ENCODE results near the gene KLHL42.
A peak's percentile ranks its signal among the peaks of the same experiment; 100 is the strongest.

Gene KLHL42

GRCh38 chr12:27822076-27822712 is 42.2 kb downstream of the KLHL42 start:
- Histone ChIP-seq H3K9ac (ENCODE audit: low read length) (peak overlapping the region; percentile 88), H2BK12ac (ENCODE audit: low read length in 2 of 2) (peak overlapping the region in 1 of 2 experiments; percentile 18), H3K23ac (ENCODE audit: low read length in 2 of 2) (no peak overlapping the region), H3K9me3 (ENCODE audit: control insufficient read depth, low read length) (no peaks in the 10 kb centered on the region), H3K4ac (ENCODE audit: low read depth in 1 of 2, low read length in 2 of 2) (no peak overlapping the region), H2BK120ac (ENCODE audit: low read depth, low read length) (no peak overlapping the region), H3K79me1 (replicated peaks; ENCODE audit: low read length, poor library complexity, severe bottlenecking) (no peaks in the 10 kb centered on the region), H2BK15ac (ENCODE audit: low read depth, poor library complexity, severe bottlenecking) (no peak overlapping the region), H4K8ac (ENCODE audit: low read length) (no peak overlapping the region), H3K4me1 (ENCODE audit: control insufficient read depth, insufficient read depth, low read depth, low read length) (peaks cover 4% of the 10 kb centered on the region), H3K4me3 (ENCODE audit: insufficient read depth in 1 of 2, low read depth in 1 of 2, low read length in 2 of 2) (no peak overlapping the region), H3K36me3 (ENCODE audit: control insufficient read depth in 1 of 2, insufficient read depth in 2 of 2, low read depth in 1 of 2, low read length in 2 of 2) (no peaks in the 10 kb centered on the region), H3K27me3 (ENCODE audit: control insufficient read depth in 1 of 2, insufficient read depth in 1 of 2, low read length in 2 of 2) (no peaks in the 10 kb centered on the region), H2AFZ (ENCODE audit: low read depth, low read length) (no peak overlapping the region), H2BK5ac (ENCODE audit: low read depth, low read length, poor library complexity, severe bottlenecking) (no peak overlapping the region), H3K4me2 (ENCODE audit: low read length, poor library complexity, severe bottlenecking) (no peak overlapping the region), H2AK5ac (ENCODE audit: low read length, severe bottlenecking) (no peak overlapping the region), H3K27ac (ENCODE audit: low read length, poor library complexity, severe bottlenecking) (no peak overlapping the region), H3K14ac (ENCODE audit: low read length in 2 of 2) (no peak overlapping the region), H3K18ac (ENCODE audit: low read depth in 1 of 2, low read length in 2 of 2) (no peak overlapping the region), H4K91ac (ENCODE audit: low read length) (no peak overlapping the region)
- DNase-seq = peak; percentile 70
- 58% methylated on average over 9 of the region's 9 CpGs for WGBS

- H3K14ac ChIP-seq (ENCODE audit: low read length in 2 of 2) = no peak overlapping the region
- no peaks in the 10 kb centered on the region for H3K79me1 ChIP-seq (replicated peaks; ENCODE audit: low read length, poor library complexity, severe bottlenecking)
- no peak overlapping the region for H2BK12ac ChIP-seq (ENCODE audit: low read length in 2 of 2)
- no peak overlapping the region for H3K4me2 ChIP-seq (ENCODE audit: low read length, poor library complexity, severe bottlenecking)
- H2AK5ac ChIP-seq (ENCODE audit: low read length, severe bottlenecking) = no peak overlapping the region
- H4K91ac ChIP-seq (ENCODE audit: low read length) = no peak overlapping the region
- H3K36me3 ChIP-seq (ENCODE audit: control insufficient read depth in 1 of 2, insufficient read depth in 2 of 2, low read depth in 1 of 2, low read length in 2 of 2) = no peaks in the 10 kb centered on the region
- no peaks in the 10 kb centered on the region for H3K27me3 ChIP-seq (ENCODE audit: control insufficient read depth in 1 of 2, insufficient read depth in 1 of 2, low read length in 2 of 2)
- H4K8ac ChIP-seq (ENCODE audit: low read length) = no peak overlapping the region
- no peak for DNase-seq
- H3K4ac ChIP-seq (ENCODE audit: low read depth in 1 of 2, low read length in 2 of 2) = no peak overlapping the region
- 92% methylated on average over 4 of the region's 5 CpGs for WGBS
- no peaks in the 10 kb centered on the region for H3K9me3 ChIP-seq (ENCODE audit: control insufficient read depth, low read length)
- H3K4me1 ChIP-seq (ENCODE audit: control insufficient read depth, insufficient read depth, low read depth, low read length) = peaks cover 4% of the 10 kb centered on the region
- H3K23ac ChIP-seq (ENCODE audit: low read length in 2 of 2) = peak overlapping the region in 1 of 2 experiments; percentile 65
- H2BK5ac ChIP-seq (ENCODE audit: low read depth, low read length, poor library complexity, severe bottlenecking) = no peak overlapping the region
- no peak overlapping the region for H3K9ac ChIP-seq (ENCODE audit: low read length)
- H3K18ac ChIP-seq (ENCODE audit: low read depth in 1 of 2, low read length in 2 of 2) = no peak overlapping the region
- H2AFZ ChIP-seq (ENCODE audit: low read depth, low read length) = no peak overlapping the region
- no peak overlapping the region for H2BK15ac ChIP-seq (ENCODE audit: low read depth, poor library complexity, severe bottlenecking)
- H2BK120ac ChIP-seq (ENCODE audit: low read depth, low read length) = no peak overlapping the region
- no peak overlapping the region for H3K4me3 ChIP-seq (ENCODE audit: insufficient read depth in 1 of 2, low read depth in 1 of 2, low read length in 2 of 2)
- H3K27ac ChIP-seq (ENCODE audit: low read length, poor library complexity, severe bottlenecking) = no peak overlapping the region
Measured at GRCh38 chr12:27823038-27823437, 43.0 kb downstream of the KLHL42 start.

DNA sequence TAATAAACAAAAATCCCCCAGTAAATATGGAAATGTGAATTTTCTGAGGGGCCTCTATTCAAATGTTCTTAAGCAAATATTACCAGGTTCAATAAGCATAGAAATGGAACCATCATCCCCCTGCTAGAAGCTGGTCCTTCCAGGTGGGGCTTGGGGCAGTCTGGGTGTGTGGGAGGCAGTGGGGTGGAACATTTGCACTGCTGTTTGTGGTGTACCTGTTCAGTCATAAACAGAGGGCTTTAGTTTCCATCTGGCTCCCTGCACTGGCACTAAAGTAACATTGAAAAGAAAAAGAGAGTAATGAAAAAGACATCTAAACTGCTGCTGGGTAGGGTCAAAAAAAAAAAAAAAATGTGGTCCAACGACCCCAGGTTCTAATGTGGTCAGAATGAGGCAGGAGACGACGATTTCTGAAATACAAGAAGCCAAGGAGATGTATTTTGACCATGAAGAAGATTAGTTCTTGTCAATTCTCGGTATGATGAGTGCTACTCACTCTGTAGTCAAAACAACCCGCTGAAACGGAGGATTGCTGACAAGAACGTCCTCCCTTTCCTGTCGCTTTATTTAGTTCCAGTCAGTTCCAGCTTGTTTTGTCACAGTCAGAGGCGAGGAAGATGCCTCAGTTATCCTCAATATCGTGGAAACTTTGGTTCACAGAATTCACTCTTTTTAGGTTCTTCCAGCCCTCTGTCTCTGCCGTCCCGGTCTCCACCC is 44.3 kb downstream of the KLHL42 start:
- H2BK15ac ChIP-seq (ENCODE audit: low read depth, poor library complexity, severe bottlenecking) = no peak overlapping the region
- no peak overlapping the region for H3K9ac ChIP-seq (ENCODE audit: low read length)
- no peak overlapping the region for H4K8ac ChIP-seq (ENCODE audit: low read length)
- 85% methylated on average over 12 of the region's 12 CpGs for WGBS
- H2BK5ac ChIP-seq (ENCODE audit: low read depth, low read length, poor library complexity, severe bottlenecking) = no peak overlapping the region
- H3K4me2 ChIP-seq (ENCODE audit: low read length, poor library complexity, severe bottlenecking) = no peak overlapping the region
- DNase-seq = no peak
- H3K4ac ChIP-seq (ENCODE audit: low read depth in 1 of 2, low read length in 2 of 2) = no peak overlapping the region
- H2BK120ac ChIP-seq (ENCODE audit: low read depth, low read length) = no peak overlapping the region
- H3K27ac ChIP-seq (ENCODE audit: low read length, poor library complexity, severe bottlenecking) = no peak overlapping the region
- H3K4me1 ChIP-seq (ENCODE audit: control insufficient read depth, insufficient read depth, low read depth, low read length) = peaks cover 4% of the 10 kb centered on the region
- H2BK12ac ChIP-seq (ENCODE audit: low read length in 2 of 2) = no peak overlapping the region
- H3K9me3 ChIP-seq (ENCODE audit: control insufficient read depth, low read length) = no peaks in the 10 kb centered on the region
- no peak overlapping the region for H3K14ac ChIP-seq (ENCODE audit: low read length in 2 of 2)
- no peaks in the 10 kb centered on the region for H3K27me3 ChIP-seq (ENCODE audit: control insufficient read depth in 1 of 2, insufficient read depth in 1 of 2, low read length in 2 of 2)
- H2AK5ac ChIP-seq (ENCODE audit: low read length, severe bottlenecking) = no peak overlapping the region
- H3K4me3 ChIP-seq (ENCODE audit: insufficient read depth in 1 of 2, low read depth in 1 of 2, low read length in 2 of 2) = no peak overlapping the region
- H3K79me1 ChIP-seq (replicated peaks; ENCODE audit: low read length, poor library complexity, severe bottlenecking) = no peaks in the 10 kb centered on the region
- H4K91ac ChIP-seq (ENCODE audit: low read length) = no peak overlapping the region
- no peak overlapping the region for H3K23ac ChIP-seq (ENCODE audit: low read length in 2 of 2)
- no peak overlapping the region for H3K18ac ChIP-seq (ENCODE audit: low read depth in 1 of 2, low read length in 2 of 2)
- no peak overlapping the region for H2AFZ ChIP-seq (ENCODE audit: low read depth, low read length)
- no peaks in the 10 kb centered on the region for H3K36me3 ChIP-seq (ENCODE audit: control insufficient read depth in 1 of 2, insufficient read depth in 2 of 2, low read depth in 1 of 2, low read length in 2 of 2)

DNA sequence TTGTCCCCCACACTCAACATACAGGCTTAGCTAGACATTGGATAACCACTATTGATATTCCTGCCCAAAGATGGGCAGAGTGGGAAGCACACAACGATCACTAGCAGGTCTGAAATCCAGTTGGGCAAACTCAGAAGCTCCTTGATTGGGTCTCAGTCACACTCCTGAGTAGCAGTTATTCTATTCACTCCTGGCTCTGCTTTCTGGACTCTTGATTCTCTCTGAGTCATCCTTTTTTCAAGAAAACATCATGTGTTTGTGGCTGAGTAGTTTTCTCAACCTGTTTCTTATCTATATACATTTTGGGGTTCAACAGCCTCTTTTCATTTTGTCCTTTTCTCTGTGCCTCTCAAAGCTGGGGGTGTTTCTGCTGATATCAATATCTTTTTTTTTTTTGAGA is 46.0 kb downstream of the KLHL42 start:
- 88% methylated on average over 1 of the region's 1 CpG for WGBS
- no peak overlapping the region for H4K8ac ChIP-seq (ENCODE audit: low read length)
- no peak overlapping the region for H3K4ac ChIP-seq (ENCODE audit: low read depth in 1 of 2, low read length in 2 of 2)
- H2AK5ac ChIP-seq (ENCODE audit: low read length, severe bottlenecking) = no peak overlapping the region
- no peak overlapping the region for H2BK120ac ChIP-seq (ENCODE audit: low read depth, low read length)
- H2BK15ac ChIP-seq (ENCODE audit: low read depth, poor library complexity, severe bottlenecking) = no peak overlapping the region
- H3K9ac ChIP-seq (ENCODE audit: low read length) = no peak overlapping the region
- H3K36me3 ChIP-seq (ENCODE audit: control insufficient read depth in 1 of 2, insufficient read depth in 2 of 2, low read depth in 1 of 2, low read length in 2 of 2) = no peaks in the 10 kb centered on the region
- no peak overlapping the region for H3K4me3 ChIP-seq (ENCODE audit: insufficient read depth in 1 of 2, low read depth in 1 of 2, low read length in 2 of 2)
- H3K18ac ChIP-seq (ENCODE audit: low read depth in 1 of 2, low read length in 2 of 2) = no peak overlapping the region
- no peaks in the 10 kb centered on the region for H3K79me1 ChIP-seq (replicated peaks; ENCODE audit: low read length, poor library complexity, severe bottlenecking)
- no peaks in the 10 kb centered on the region for H3K9me3 ChIP-seq (ENCODE audit: control insufficient read depth, low read length)
- no peak overlapping the region for H2BK12ac ChIP-seq (ENCODE audit: low read length in 2 of 2)
- H2AFZ ChIP-seq (ENCODE audit: low read depth, low read length) = no peak overlapping the region
- DNase-seq = no peak
- H3K27me3 ChIP-seq (ENCODE audit: control insufficient read depth in 1 of 2, insufficient read depth in 1 of 2, low read length in 2 of 2) = no peaks in the 10 kb centered on the region
- H3K4me2 ChIP-seq (ENCODE audit: low read length, poor library complexity, severe bottlenecking) = no peak overlapping the region
- H2BK5ac ChIP-seq (ENCODE audit: low read depth, low read length, poor library complexity, severe bottlenecking) = no peak overlapping the region
- no peak overlapping the region for H3K14ac ChIP-seq (ENCODE audit: low read length in 2 of 2)
- H3K4me1 ChIP-seq (ENCODE audit: control insufficient read depth, insufficient read depth, low read depth, low read length) = peaks cover 4% of the 10 kb centered on the region
- H3K27ac ChIP-seq (ENCODE audit: low read length, poor library complexity, severe bottlenecking) = no peak overlapping the region
- no peak overlapping the region for H4K91ac ChIP-seq (ENCODE audit: low read length)
- no peak overlapping the region for H3K23ac ChIP-seq (ENCODE audit: low read length in 2 of 2)
